HL-60 (cell line): ENCODE results near the gene SPDEF.

ENCODE experiments used
- CTCF ChIP-seq: IDR thresholded peaks from one replicate; pipeline ENCODE4 v1.5.1; 2011; ENCODE audit warnings: low read length, control low read depth, inconsistent platforms; ENCODE audit not compliant: insufficient read depth
- GABPA ChIP-seq: IDR thresholded peaks from 2 replicates; pipeline ENCODE4 v1.6.1; 2012; ENCODE audit warnings: low read depth
- POLR2AphosphoS5 ChIP-seq: IDR thresholded peaks from 2 replicates; pipeline ENCODE4 v1.6.1; 2012; ENCODE audit warnings: low read depth
- REST ChIP-seq: IDR thresholded peaks from 2 replicates; pipeline ENCODE4 v1.6.1; 2012; ENCODE audit warnings: low read depth; ENCODE audit not compliant: insufficient replicate concordance
- SPI1 ChIP-seq: IDR thresholded peaks from 2 replicates; pipeline ENCODE4 v1.6.1; 2012; ENCODE audit warnings: low read depth, mild to moderate bottlenecking, borderline replicate concordance

- no peak for TF ChIP-seq POLR2AphosphoS5
- TF ChIP-seq CTCF, result no peak
- TF ChIP-seq REST, result no peak
- TF ChIP-seq SPI1, result no peak
- no peak for TF ChIP-seq GABPA
These were observed 37.3 kb downstream of the SPDEF start for GRCh38 chr6:34518669-34519365.
